Activated CD4-positive, CD25-positive, alpha-beta regulatory T cell treated with anti-CD3 and anti-CD28 coated beads, Interleukin-2, amount 50 U/mL, for 72 hours (primary cell): ENCODE measurements around the gene SP110.
"Not testable (repeated sequence)": the region's sequence is repeated elsewhere in the genome, so short reads cannot be mapped to it uniquely, and the experiment has no call there.

Experiments
- DNase-seq: peaks from one replicate; pipeline ENCODE4 v3.0.0; 2021

Gene SP110

GRCh38 chr2:230120376-230120775, 99.4 kb downstream of the SP110 start:
- DNase-seq, result not testable (repeated sequence)

DNA sequence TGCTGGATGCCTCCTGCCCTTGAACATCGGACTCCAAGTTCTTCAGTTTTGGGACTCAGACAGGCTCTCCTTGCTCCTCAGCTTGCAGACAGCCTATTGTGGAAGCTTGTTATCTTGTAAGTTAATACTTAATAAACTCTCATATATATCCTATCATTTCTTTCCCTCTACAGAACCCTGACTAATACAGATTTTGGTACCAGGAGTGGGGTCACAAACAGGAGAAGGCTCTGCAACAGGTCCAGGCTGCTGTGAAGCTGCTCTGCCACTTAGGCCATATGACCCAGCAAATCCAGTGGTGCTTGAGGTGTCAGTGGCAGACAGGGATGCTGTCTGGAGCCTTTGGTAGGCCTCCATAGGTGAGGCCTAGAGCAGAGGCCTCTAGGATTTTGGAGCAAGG, 100.0 kb downstream of the SP110 start:
- DNase-seq, result not testable (repeated sequence)
